Subcutaneous adipose tissue (tissue), 4 donors: ENCODE measurements around the gene BYSL. TPM values are rescaled to one million over a fixed set of nuclear protein-coding genes. Genes with fewer than 3 reads are reported as not detected.

Source experiments
- CTCF ChIP-seq: fragments of 450-650 bp; IDR thresholded peaks from one replicate; pipeline ENCODE4 v1.5.1; 2016; ENCODE audit warnings: low read depth, mild to moderate bottlenecking, control low read depth, antibody characterized with exemption, moderate library complexity
- total RNA-seq, 4 donors: library from RNA; depleted of rRNA; stranded (reverse); fragments of >200 nt; gene quantifications; one replicate each; pipeline ENCODE4 v1.1.0, GENCODE V29; 2016

The BYSL gene
- total RNA-seq, 4 donors from 2014 or later, result 3.2 to 12.1 (median 6.2) TPM

DNA sequence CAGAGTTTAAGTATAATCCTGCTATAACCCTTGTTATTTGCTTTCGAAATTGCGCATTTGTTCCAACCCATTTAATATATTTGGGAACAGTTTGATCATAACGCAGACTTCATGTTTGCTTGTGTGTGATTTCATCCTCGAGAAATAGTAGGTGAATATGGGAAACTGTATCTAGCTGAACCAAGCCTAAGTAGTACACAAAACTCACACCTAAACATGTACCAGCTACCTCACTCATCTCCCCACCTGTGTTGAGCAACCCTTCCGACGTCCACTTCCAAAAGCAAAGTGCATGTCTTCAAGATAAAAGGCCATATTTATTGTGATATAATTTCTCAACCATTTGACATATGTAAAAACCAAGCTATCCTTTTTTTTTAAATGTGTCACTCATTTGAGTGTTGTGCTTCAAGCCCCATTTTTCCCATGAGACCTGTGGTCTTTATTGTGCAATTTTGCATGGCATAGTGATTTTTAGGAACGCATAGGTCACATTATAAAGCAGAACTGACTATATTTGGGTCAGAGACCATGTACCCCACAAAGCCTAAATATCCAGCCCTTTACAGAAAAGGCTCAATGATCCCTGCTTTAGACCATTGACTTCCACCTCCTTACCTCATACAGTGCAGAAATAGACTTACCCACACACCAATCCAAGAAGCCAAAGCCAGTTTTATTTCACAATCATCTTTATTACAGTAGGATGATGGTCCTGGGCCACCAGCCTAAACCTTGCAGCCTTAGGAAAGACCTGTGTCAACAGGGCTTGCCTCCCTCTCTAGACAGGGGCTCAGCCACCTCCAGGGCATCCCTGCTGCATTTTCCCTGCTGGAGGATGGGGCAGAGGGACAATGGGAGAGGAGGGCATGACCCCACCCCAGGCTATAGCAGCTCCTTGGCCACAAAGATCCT, 13.2 kb downstream of the BYSL start:
- TF ChIP-seq CTCF, result no peak

DNA sequence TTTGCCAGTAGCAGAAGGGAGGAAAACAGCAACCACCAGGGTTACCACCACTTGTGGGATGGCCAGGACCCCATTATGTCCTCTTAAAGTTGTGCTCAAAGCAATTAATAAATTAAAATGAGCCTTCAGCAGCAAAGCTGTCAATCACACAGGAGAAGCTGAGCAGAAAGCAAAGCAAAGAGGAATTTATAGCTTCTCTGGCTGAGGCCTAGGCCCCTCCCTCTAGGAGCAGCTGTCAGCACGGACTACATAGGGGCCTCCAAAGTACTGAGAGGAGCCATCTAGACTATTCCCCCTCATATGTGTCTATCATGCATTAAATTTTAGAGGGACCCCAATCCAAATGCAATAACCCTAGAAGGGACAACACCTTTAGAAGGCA, 13.9 kb downstream of the BYSL start:
- TF ChIP-seq CTCF, result no peak

DNA sequence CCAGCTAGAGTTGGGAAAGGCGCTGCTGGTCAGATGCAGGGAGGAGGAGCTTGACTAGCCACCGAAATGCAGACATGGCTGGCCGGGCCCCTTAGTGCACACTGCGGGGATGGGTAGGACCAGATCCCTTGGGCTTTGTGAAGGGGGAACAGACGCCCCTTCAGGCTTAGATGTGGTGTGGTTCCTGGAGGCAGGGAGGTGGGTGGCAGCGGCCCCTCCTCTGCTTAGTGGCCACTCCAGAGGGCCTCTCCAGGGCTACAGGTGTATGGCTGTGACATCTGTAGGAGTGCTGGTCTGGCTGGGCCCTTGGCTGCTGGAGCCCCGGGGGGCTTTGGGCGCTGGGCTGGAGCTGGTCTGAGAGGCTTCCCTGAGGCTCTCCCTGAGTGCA, 14.4 kb downstream of the BYSL start:
- TF ChIP-seq CTCF, result no peak

DNA sequence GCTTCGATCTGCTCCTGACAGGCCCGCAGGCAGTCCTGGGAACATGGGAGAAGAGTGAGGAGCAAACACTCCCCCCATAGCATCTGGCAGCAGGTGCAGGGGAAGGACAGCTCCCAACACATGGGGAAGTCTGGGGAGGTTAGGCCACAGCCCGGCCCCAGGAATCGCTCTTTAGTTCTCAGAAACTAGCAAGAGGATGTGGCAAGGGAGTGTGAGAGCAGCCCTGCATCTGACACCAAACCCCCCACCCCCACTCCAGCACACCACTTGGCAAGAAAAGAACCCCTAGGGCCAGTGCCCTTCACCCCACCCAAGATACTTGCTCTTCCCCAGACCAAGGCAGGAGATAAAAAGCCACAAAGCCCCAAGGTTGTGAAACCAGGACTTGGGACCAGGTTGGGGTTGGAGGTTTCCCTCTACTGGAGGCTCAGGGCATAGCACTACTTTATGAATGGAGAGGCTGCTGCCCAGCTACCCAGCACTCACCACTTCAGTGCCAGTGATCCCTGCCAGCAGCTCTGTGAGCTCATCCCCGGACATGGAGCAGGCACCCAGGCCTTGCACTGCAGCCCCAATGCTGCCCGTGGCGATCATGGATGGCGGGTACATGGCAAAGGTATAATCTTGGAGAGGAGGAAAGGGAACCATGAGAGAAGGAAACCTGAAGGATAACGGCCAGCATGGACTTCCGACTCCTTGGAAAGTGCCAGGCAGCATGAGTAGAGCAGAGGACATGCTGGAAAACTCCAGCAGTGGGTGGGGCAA, 15.0 kb downstream of the BYSL start:
- TF ChIP-seq CTCF, result no peak

DNA sequence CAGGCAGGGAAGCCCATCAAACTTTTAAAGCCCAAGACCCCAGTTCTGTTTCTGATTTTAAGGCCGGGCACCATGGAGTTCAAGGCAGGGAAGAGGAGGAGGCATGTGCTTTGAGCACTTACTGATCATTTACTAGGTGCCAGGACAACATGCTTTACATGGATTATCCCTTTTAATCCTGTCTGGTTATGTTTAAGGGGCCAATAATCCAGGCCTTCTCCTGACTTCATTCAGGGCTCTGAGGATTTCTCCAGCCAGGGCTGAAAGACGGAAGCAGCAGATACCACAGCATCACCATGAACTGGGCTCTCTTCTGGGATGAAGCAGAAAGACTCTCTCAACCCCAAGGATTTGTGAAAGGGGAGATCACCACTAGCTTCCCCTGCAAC, 16.2 kb downstream of the BYSL start:
- TF ChIP-seq CTCF, result no peak

DNA sequence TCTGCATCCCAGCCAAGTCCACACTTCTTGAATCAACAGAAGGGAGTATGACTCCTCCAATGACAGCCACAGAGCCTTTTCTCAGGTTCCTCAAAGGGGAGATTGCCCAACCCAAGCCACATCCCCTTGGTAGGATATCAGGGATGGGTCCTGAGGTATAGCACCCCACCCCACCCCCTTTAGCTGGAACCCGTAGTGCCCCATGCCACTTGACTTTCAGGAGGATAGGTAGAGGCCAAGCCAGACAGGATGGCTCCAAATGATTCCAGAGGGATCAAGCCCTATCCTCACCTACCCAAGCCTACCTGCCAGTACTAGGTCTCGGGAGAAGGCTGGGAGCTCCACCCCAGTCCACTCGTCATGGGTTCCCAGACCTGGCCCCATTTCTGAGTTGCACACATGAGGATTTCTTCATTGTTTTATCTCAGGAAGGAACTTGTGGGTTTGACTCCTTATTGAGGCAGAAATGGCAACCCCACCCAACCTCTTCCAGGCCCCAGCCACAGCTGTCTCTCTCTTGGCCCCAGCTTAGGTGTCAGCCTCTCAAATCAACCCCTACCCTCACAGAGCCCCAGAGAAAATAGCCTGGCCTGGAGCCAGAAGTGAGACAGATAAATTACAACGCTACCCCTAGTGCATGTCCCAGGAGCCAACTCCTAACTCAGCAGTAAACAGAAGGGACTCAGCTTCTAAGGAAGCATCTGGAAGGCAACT, 16.7 kb downstream of the BYSL start:
- no peak for TF ChIP-seq CTCF

DNA sequence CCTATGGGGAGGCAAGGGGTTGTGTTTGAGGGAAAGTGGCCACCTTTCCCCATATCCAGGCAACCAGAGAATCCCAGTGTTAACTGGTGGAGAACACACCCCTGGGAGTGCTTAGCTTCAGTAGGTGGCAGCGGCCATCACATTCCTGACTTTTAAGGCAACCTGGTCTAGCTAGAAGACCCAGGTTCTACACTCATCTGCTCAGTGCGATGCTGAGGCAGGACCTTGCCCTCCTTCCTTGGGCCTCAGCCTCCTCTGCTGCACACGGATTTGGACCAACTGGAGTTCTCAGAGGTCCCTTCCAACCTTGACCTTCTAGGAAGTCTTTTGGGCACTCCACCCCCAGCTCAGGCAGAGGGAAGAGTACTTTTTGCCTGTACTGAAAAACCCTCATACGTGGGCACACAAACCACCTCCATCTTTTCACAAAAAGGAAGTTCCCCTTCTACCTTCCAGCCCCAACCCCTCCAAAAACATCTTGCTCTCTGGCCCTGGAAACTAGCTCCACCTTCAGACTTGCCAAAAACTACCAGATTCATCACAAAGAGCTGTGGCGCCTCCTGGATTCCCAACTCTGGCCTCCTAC, 17.4 kb downstream of the BYSL start:
- TF ChIP-seq CTCF, result no peak
